Activated naive CD4-positive, alpha-beta T cell treated with anti-CD3 and anti-CD28 coated beads, Interleukin-2, amount 10 ng/mL, durations not matched to agents 7 days and 5 days (primary cell): ENCODE data around the gene HDAC11.
A peak's percentile ranks its signal among the peaks of the same experiment; 100 is the strongest.
"Not testable (repeated sequence)": the region's sequence is repeated elsewhere in the genome, so short reads cannot be mapped to it uniquely, and the experiment has no call there.

Experiments used
- CTCF ChIA-PET: fragments of 350-600 bp; sonication (Branson Sonifier 250); formaldehyde crosslinking; loops from one replicate; lab custom pipeline; 2021; ENCODE audit warnings: antibody characterized with exemption; lab: Charles Lee
- DNase-seq: peaks from one replicate; pipeline ENCODE4 v3.0.0-alpha.2; 2020
- H3K27ac Mint-ChIP-seq: one replicate; pipeline ENCODE4 v1.8.0; 2021; ENCODE audit warnings: mild to moderate bottlenecking, moderate library complexity, mixed read lengths
- H3K27me3 Mint-ChIP-seq: one replicate; pipeline ENCODE4 v1.8.0; 2021; ENCODE audit warnings: mild to moderate bottlenecking, mixed read lengths
- H3K36me3 Mint-ChIP-seq: one replicate; pipeline ENCODE4 v1.8.0; 2021; ENCODE audit warnings: mixed read lengths
- H3K4me1 Mint-ChIP-seq: one replicate; pipeline ENCODE4 v1.8.0; 2021; ENCODE audit warnings: mixed read lengths
- H3K4me3 Mint-ChIP-seq: one replicate; pipeline ENCODE4 v1.8.0; 2021; ENCODE audit warnings: mild to moderate bottlenecking, moderate library complexity, mixed read lengths
- H3K9me3 Mint-ChIP-seq: one replicate; pipeline ENCODE4 v1.8.0; 2021; ENCODE audit warnings: mixed read lengths

HDAC11 gene

DNA sequence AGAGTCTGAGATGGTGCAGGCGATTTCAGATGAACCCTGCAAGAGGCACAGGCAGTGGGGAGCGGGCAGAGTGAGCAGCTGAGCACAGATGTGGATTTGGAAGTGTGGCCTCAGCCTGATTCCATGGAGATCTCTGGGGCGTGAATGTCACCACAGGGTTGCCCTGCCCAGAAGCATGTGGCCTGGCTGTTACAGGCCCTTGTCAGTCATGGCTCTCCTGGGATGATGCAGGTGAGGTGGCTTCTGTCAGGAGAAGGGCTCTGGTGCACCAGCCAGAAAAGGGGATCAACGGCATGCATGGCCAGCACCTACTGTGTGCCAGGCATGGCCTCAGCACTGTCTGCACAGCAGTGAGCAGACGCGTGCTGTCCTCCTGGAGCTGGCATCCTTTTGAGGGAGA, 11.9 kb downstream of the HDAC11 start:
- H3K36me3 Mint-ChIP-seq = no peaks in the 10 kb centered on the region
- H3K4me3 Mint-ChIP-seq = no peak overlapping the region
- CTCF ChIA-PET = interaction anchor here (1.0 to 1.6 kb wide), 3 partner anchors 156 to 159 kb away, joined by 4 to 7 read pairs (median 5); no protein-coding TSS in a partner anchor
- peaks cover 3% of the 10 kb centered on the region for H3K4me1 Mint-ChIP-seq
- H3K27me3 Mint-ChIP-seq = peaks cover 27% of the 10 kb centered on the region
- DNase-seq = peak; percentile 11
- no peaks in the 10 kb centered on the region for H3K9me3 Mint-ChIP-seq
- no peak overlapping the region for H3K27ac Mint-ChIP-seq

DNA sequence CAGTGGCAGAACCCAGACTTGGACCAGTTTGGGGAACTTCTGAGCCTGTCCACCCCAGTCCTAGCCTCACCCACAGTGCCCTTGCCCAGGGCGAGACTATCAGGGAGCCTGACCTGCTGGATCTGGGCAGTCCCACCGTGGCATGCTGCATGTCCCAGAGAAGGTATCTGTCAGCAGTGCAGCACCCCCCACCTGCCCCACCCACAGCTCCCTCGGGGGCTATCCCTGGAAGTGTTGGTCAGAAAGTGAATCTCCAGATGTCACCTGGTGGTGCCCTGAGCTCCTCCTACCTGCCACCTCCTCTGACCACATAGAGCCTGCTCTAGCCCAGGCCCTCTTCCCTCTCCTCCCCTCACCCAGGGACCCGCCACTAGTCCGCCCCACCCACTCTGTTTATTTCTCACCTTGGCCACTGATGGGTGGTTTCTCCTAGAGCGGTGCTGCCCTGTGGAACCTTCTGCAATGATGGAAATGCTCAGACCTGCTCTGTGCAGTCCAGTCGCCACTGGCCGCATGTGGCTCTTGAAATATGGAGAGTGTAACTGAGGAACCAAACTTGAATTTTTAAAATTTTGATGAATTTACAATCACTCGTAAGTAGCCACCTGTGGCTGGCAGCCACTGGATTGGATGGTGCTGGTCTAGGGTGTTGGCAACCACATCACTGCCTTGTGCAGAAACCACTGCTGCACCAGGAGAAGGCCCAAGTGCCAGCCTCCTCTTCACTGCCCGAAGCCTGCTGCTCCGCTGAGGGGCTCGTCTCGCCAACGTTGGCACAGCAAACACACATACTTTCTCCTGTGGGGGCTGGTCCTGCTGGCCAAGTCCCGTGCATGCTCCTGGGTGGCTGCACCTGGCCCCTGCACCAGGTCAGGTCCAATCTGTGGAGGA, 13.1 kb downstream of the HDAC11 start:
- Mint-ChIP-seq H3K9me3 (no peaks in the 10 kb centered on the region), H3K4me1 (peaks cover 9% of the 10 kb centered on the region), H3K27me3 (peaks cover 22% of the 10 kb centered on the region), H3K4me3 (no peak overlapping the region), H3K27ac (no peak overlapping the region), H3K36me3 (no peaks in the 10 kb centered on the region)
- CTCF ChIA-PET = no interaction called here
- no peak for DNase-seq

DNA sequence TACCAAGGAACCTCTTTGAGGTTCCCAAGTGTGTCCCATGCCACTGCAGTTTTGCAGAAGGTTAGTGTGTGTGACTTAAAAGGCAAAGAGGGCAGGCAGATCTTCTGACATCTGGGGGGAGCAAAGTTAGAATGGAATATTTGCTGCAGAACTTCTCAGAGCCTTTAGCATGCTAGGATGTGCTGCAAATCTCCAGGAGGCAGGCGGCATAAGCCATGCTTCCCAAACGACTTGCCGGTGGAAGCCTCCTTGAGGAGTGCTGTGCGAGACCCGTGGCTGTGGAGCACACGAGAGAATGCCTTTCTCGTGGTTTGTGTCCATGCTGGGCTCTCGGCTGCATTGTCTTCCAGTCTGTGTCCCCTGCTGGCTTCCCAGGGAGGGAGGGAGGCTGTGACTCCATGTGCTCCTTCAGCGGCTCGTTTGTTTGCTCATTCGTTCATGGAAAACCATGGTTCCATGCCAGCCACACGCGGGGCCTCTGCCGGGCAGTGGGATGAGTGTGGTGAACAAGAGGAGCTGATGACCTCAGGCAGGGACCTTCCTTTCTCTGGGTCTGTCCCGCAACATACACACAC, 13.8 kb downstream of the HDAC11 start:
- Mint-ChIP-seq H3K4me1 (peaks cover 9% of the 10 kb centered on the region), H3K4me3 (no peak overlapping the region)

DNA sequence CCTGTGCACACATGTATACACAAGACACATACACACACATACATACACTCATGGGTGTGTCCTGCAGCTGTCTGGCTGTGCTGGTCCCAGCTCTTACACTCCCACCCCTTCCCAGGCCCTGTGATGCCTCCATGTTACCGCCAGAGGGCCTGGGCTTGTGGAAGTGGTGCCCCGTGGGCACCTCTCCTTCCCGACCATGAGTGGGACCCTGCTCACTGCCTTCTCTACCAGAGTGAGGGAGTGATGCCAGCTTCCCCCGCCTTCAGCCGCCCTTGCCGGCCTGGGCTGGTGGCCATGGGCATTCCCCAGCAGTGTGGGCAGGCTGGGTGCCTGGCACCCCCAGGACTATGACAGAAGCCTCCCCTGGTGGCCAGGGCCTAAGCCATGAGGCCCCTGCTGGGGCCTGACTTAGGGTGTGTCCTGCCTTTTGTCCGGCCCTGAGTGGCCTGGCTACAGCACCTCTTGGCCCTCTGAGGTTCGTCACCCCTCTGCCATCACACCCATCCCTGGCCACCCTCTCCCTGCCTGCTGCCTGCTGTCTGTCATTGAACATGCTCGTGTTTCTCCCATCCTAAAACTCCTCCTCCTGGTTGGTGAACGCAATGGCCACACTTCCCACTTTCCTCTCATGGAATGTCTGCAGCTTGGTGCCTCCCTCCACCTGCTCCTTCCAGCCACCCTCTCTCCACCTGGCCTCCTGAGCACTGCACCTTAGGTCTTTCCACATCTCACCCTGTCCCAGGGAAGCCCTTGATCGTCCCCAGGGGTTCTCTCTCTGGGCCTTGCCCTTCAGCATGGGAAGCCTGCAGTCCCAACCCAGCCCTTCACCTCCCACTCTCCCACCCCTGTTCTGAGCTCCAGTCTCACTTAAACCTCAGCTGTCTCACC, 14.6 kb downstream of the HDAC11 start:
- CTCF ChIA-PET = interaction anchor here (0.5 to 7.5 kb wide), 6 partner anchors 9 to 1307 kb away, joined by 3 to 352 read pairs (median 3); no protein-coding TSS in a partner anchor
- Mint-ChIP-seq H3K36me3 (no peaks in the 10 kb centered on the region), H3K9me3 (no peaks in the 10 kb centered on the region), H3K27ac (no peak overlapping the region), H3K4me3 (no peak overlapping the region), H3K27me3 (peaks cover 22% of the 10 kb centered on the region), H3K4me1 (peaks cover 9% of the 10 kb centered on the region)
- no peak for DNase-seq

More for the DNA sequence above, 13.8 kb downstream of the HDAC11 start:
- H3K27me3 Mint-ChIP-seq = peaks cover 22% of the 10 kb centered on the region
- H3K36me3 Mint-ChIP-seq = no peaks in the 10 kb centered on the region
- no peak overlapping the region for H3K27ac Mint-ChIP-seq
- no peak for DNase-seq
- H3K9me3 Mint-ChIP-seq = no peaks in the 10 kb centered on the region
- CTCF ChIA-PET = interaction anchor here (7.5 kb wide), 1 partner anchor 158 kb away, joined by 352 read pairs; no protein-coding TSS in a partner anchor

DNA sequence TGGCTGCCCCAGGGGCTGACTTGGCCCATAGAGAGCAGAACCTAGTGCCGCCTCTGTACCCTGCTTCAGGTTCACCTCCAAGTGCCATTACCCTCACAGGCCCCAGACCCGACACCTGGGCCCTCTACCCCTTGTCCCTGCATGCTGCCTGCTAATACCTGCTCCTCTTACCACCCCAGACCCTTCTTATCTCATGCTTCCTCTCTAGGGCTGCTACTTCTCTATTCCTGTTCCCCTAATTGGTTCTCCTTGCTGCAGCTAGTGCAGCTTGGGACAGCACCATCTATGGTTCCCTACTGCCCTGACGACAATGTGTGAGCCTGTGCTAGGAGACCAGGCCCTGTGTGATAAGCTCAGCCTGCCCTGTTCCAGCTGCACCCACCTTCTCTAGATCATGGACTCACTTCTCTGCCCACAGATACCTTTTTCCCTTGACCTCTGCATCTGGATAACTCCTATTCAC, 15.3 kb downstream of the HDAC11 start:
- CTCF ChIA-PET = interaction anchor here (0.6 to 7.5 kb wide), 9 partner anchors 9 to 1308 kb away, joined by 3 to 352 read pairs (median 3); no protein-coding TSS in a partner anchor
- Mint-ChIP-seq H3K36me3 (no peaks in the 10 kb centered on the region), H3K9me3 (no peaks in the 10 kb centered on the region), H3K27ac (no peak overlapping the region), H3K4me3 (no peak overlapping the region), H3K27me3 (peaks cover 22% of the 10 kb centered on the region), H3K4me1 (peaks cover 9% of the 10 kb centered on the region)
- DNase-seq = no peak

DNA sequence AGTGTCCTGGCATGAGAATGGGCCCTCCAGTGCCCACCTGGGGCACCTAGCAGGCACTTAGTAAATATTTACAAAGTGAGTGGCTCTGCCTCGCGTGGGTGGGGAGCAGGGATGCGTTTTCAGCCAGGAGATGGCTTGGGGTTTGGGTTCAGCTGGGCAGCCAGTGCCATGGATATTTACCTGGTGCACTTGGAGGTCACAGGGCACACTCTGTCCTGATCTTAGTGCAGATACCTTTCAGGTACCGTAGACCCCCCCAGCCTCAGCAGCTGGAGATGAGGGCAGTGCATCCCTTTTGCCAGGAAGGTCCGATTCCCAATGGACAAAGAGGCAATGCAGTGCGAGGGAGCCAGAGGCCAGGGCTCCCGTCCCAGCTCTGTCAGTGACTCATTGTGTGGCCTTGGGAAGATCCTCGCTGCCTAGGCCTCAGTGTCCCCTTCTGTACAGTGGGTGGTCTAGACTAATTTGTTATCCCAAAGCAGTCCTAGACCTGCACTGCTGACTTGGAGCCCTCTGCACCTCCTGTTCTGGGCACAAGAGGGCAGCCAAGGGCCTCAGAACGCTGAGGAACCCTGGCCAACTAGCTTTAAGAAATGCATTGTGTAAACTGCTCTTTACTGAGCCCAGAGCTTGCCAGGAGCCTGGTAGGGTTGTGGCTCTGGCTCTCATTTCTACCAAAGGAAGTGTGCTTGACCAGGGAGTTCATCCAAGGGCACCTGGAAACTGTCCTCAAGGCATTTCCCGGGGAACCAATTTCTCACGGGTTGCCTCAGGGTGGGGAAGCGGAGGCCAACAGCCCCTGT, 16.0 kb downstream of the HDAC11 start:
- Mint-ChIP-seq H3K27ac (no peak overlapping the region), H3K4me1 (peaks cover 9% of the 10 kb centered on the region), H3K36me3 (no peaks in the 10 kb centered on the region), H3K9me3 (no peaks in the 10 kb centered on the region), H3K4me3 (no peak overlapping the region), H3K27me3 (peaks cover 22% of the 10 kb centered on the region)
- CTCF ChIA-PET = interaction anchor here (0.7 to 7.5 kb wide), 18 partner anchors 9 to 388 kb away, joined by 3 to 352 read pairs (median 4); no protein-coding TSS in a partner anchor
- DNase-seq = peak; percentile 82

DNA sequence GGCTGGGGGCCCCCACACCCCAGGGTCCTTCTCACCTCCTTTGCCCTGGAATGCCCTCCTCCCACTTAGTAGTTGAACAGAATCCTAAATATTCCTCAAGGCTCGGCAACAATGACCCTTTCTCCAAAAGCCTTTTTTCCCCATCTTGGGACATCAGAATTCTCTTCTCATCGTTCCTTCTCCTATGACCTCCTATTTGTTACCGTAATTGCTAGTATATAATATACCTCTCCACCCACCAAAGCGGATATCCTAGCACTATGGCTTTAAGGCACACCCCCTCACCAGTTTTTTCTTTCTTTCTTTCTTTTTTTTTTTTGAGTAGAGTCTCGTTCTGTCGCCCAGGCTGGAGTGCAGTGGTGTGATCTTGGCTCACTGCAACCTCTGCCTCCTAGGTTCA, 16.8 kb downstream of the HDAC11 start:
- no peak for DNase-seq
- H3K36me3 Mint-ChIP-seq = no peaks in the 10 kb centered on the region
- H3K27ac Mint-ChIP-seq = no peak overlapping the region
- H3K9me3 Mint-ChIP-seq = no peaks in the 10 kb centered on the region
- CTCF ChIA-PET = interaction anchor here (0.7 to 7.5 kb wide), 15 partner anchors 9 to 388 kb away, joined by 3 to 352 read pairs (median 4); no protein-coding TSS in a partner anchor
- H3K4me3 Mint-ChIP-seq = no peak overlapping the region
- H3K4me1 Mint-ChIP-seq = peaks cover 9% of the 10 kb centered on the region
- peaks cover 17% of the 10 kb centered on the region for H3K27me3 Mint-ChIP-seq

DNA sequence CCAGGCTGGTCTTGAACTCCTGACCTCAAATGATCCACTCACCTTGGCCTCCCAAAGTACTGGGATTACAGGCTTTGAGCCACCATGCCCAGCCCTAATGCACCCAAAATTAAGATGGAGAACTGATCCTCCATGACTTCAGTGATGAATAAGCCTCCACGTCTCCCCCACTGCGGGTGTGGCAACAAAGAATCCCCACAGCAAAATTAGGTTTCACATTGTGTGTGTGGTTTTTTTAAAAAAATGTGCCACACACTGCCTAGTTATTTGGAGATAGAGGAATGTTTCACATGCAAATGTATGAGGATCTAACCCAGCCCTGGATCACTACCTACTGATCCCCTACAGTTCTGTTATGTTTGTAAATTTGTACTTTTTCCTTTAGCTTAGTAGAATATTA, 17.3 kb downstream of the HDAC11 start:
- DNase-seq = no peak
- H3K9me3 Mint-ChIP-seq = no peaks in the 10 kb centered on the region
- peaks cover 13% of the 10 kb centered on the region for H3K27me3 Mint-ChIP-seq
- no peaks in the 10 kb centered on the region for H3K36me3 Mint-ChIP-seq
- H3K4me1 Mint-ChIP-seq = peaks cover 9% of the 10 kb centered on the region
- H3K4me3 Mint-ChIP-seq = no peak overlapping the region
- CTCF ChIA-PET = interaction anchor here (0.6 to 7.5 kb wide), 5 partner anchors 36 to 782 kb away, joined by 3 to 352 read pairs (median 4); no protein-coding TSS in a partner anchor
- H3K27ac Mint-ChIP-seq = no peak overlapping the region

DNA sequence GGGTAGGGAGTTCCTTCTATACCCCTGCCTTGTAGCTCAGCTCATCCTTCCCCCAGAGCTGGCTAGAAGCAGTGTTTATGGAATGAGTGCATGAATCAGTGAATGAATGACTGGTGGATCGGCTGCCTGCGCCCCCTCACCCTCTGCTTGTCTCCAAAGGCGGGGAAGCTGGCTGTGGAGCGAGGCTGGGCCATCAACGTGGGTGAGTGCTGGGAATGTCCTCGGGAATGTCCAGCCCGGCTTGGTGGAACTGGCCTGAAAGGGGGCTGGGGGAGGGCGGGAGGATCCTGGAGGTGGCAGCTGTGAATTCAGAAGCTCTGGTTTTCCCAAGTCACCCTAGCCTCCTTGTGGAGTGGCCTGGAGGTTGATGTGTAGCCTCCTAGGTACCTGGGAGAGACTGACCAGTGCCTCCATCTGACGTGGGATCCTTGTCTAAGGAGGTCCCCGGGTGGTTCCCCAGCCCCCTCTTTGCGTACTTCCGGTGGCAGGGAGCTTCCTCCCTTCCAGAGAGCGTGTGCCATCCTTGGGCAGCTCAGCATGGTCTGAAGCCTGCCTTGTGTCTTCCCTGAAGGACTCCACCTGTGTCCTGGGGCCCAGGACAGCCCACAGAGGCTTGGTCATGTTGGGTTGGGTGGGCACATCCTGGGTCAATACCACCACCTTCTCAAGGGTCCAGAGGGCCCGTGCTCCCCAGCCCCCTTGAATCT, 18.4 kb downstream of the HDAC11 start:
- Mint-ChIP-seq H3K27me3 (peaks cover 13% of the 10 kb centered on the region), H3K27ac (no peak overlapping the region), H3K36me3 (no peaks in the 10 kb centered on the region), H3K9me3 (no peaks in the 10 kb centered on the region), H3K4me1 (peaks cover 9% of the 10 kb centered on the region), H3K4me3 (no peak overlapping the region)
- no peak for DNase-seq
- CTCF ChIA-PET = interaction anchor here (1.7 to 7.5 kb wide), 2 partner anchors 153 to 383 kb away, joined by 4 to 352 read pairs; no protein-coding TSS in a partner anchor

DNA sequence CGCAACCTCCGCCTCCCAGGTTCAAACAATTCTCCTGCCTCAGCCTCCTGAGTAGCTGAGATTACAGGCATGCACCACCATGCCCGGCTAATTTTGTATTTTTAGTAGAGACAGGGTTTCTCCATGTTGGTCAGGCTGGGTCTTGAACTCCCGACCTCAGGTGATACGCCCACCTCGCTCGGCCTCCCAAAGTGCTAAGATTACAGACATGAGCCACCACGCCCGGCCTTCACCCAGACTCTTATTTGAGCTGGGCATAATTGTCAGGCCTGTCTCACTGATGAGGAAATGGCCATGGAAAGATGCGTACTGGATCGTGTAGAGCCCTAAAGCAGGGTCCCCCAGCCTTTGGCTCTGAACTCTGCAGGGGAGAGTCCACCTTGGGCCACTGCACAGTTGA, 19.1 kb downstream of the HDAC11 start:
- H3K27me3 Mint-ChIP-seq = peaks cover 13% of the 10 kb centered on the region
- H3K36me3 Mint-ChIP-seq, H3K9me3 Mint-ChIP-seq, H3K4me1 Mint-ChIP-seq, DNase-seq, H3K27ac Mint-ChIP-seq, H3K4me3 Mint-ChIP-seq: not testable (repeated sequence)
- CTCF ChIA-PET = interaction anchor here (1.3 to 7.5 kb wide), 3 partner anchors 144 to 382 kb away, joined by 4 to 352 read pairs (median 6); no protein-coding TSS in a partner anchor

DNA sequence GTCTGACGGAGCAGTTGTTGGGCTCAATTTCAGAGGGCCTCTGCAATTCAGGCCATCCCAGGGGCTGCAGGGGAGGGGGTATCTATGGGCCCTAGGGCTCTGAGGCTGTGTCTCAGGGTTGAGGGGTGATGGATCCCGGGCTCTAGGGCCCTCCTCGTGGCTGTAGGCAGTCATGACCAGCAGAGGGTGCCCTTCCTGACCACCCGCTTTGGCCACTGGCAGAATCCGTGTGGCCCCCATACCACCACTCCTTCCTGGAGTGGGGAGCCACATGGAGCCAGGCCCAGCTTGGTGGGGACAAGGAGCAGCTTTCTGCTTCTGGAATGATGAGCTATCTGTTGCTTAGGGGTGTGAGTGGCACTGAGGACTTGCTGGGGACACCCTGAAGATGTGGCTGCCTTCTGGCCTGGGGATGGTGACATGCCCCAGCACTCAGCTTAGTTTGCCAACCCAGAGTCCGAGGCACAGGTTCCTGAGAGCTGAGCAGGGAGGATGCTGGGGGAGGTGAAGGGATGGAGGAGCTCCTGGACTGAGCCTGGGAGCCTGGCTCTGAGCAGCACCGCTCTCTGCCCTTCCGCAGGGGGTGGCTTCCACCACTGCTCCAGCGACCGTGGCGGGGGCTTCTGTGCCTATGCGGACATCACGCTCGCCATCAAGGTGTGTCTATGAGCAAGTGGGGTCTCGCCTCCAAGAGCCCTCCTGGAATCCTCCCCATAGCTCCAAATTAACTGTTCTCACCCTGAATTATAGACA, 20.2 kb downstream of the HDAC11 start:
- H3K27me3 Mint-ChIP-seq = peaks cover 9% of the 10 kb centered on the region
- peaks cover 9% of the 10 kb centered on the region for H3K4me1 Mint-ChIP-seq
- no peaks in the 10 kb centered on the region for H3K36me3 Mint-ChIP-seq
- H3K27ac Mint-ChIP-seq = no peak overlapping the region
- H3K4me3 Mint-ChIP-seq = no peak overlapping the region
- DNase-seq = no peak
- H3K9me3 Mint-ChIP-seq = no peaks in the 10 kb centered on the region
- CTCF ChIA-PET = interaction anchor here (1.3 to 7.5 kb wide), 3 partner anchors 47 to 151 kb away, joined by 3 to 352 read pairs (median 6); no protein-coding TSS in a partner anchor

DNA sequence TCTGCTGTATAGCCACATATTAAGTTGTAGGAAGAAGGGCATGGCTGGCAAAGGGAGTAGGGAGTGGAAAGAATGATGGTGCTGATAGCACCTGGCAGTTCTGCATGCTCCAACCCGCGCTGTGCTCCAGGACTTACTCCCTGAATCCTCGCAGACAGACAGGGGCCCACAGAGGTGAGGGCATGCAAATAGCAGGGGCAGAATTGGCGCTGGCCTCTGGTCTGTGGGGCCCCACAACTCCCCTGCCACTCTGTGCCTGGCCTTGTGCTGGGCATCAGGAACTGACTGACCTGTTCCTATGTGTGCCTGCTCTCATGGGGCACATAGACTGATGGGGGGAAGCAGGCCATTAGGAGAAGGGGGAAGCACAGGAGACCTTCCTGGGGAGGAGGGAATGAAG, 20.9 kb downstream of the HDAC11 start:
- CTCF ChIA-PET = interaction anchor here (1.3 to 7.5 kb wide), 2 partner anchors 48 to 151 kb away, joined by 3 to 352 read pairs; no protein-coding TSS in a partner anchor
- Mint-ChIP-seq H3K9me3 (no peaks in the 10 kb centered on the region), H3K27me3 (peaks cover 7% of the 10 kb centered on the region), H3K27ac (no peak overlapping the region), H3K4me1 (peaks cover 9% of the 10 kb centered on the region), H3K36me3 (no peaks in the 10 kb centered on the region), H3K4me3 (no peak overlapping the region)
- no peak for DNase-seq
